Activated gamma-delta T cell (primary cell): ENCODE data around the gene MYZAP.

Experiments
- DNase-seq: peaks from one replicate; lab custom pipeline; 2025; lab: John Stamatoyannopoulos, UW

MYZAP gene

GRCh38 chr15:57626713-57627440 is 35.2 kb downstream of the MYZAP start:
- no peak for DNase-seq

- DNase-seq = no peak
Measured at GRCh38 chr15:57631386-57632110, 39.8 kb downstream of the MYZAP start.

- DNase-seq = no peak
Measured at GRCh38 chr15:57634290-57634689, 42.6 kb downstream of the MYZAP start.

- no peak for DNase-seq
Measured at GRCh38 chr15:57635300-57635909, 43.7 kb downstream of the MYZAP start.

GRCh38 chr15:57637846-57638245 is 46.1 kb downstream of the MYZAP start:
- no peak for DNase-seq

GRCh38 chr15:57639306-57639705 is 47.6 kb downstream of the MYZAP start:
- no peak for DNase-seq

- DNase-seq = no peak
Measured at GRCh38 chr15:57640930-57641682, 49.4 kb downstream of the MYZAP start.

- no peak for DNase-seq
Measured at GRCh38 chr15:57643826-57644225, 52.1 kb downstream of the MYZAP start.

- no peak for DNase-seq
Measured at GRCh38 chr15:57646087-57646486, 54.4 kb downstream of the MYZAP start.

GRCh38 chr15:57647071-57647790 is 55.5 kb downstream of the MYZAP start:
- DNase-seq = no peak

GRCh38 chr15:57647791-57648130 is 56.1 kb downstream of the MYZAP start:
- no peak for DNase-seq

- no peak for DNase-seq
Measured at GRCh38 chr15:57649138-57649537, 57.4 kb downstream of the MYZAP start.

- no peak for DNase-seq
Measured at GRCh38 chr15:57651445-57651844, 59.7 kb downstream of the MYZAP start.

- no peak for DNase-seq
Measured at GRCh38 chr15:57652481-57652880, 60.8 kb downstream of the MYZAP start.

- DNase-seq = no peak
Measured at GRCh38 chr15:57654153-57654852, 62.6 kb downstream of the MYZAP start.

- DNase-seq = no peak
Measured at GRCh38 chr15:57655053-57655452, 63.3 kb downstream of the MYZAP start.

GRCh38 chr15:57655809-57656208 is 64.1 kb downstream of the MYZAP start:
- no peak for DNase-seq

GRCh38 chr15:57656434-57656833 is 64.7 kb downstream of the MYZAP start:
- no peak for DNase-seq

GRCh38 chr15:57657619-57658018 is 65.9 kb downstream of the MYZAP start:
- DNase-seq = no peak

GRCh38 chr15:57662091-57662744 is 70.5 kb downstream of the MYZAP start:
- no peak for DNase-seq

GRCh38 chr15:57662802-57663201 is 71.1 kb downstream of the MYZAP start:
- DNase-seq = no peak
